ENCODE results near the gene ATF1. TPM values are rescaled to one million over a fixed set of nuclear protein-coding genes. Genes with fewer than 3 reads are reported as not detected.
"Not testable (repeated sequence)": the region's sequence is repeated elsewhere in the genome, so short reads cannot be mapped to it uniquely, and the experiment has no call there.

Gene ATF1
- total RNA-seq, 1 donor from 2014 or later, result 20.9 TPM

GRCh38 chr12:50787618-50788017 is 23.7 kb downstream of the ATF1 start:
- H3K4me3 ChIP-seq (ENCODE audit: low read length in 3 of 3), result no peak overlapping the region
- no peaks in the 10 kb centered on the region for H3K27me3 ChIP-seq (ENCODE audit: control insufficient read depth in 3 of 3, insufficient read depth in 3 of 3, low read length in 3 of 3)
- H3K4me1 ChIP-seq (ENCODE audit: control insufficient read depth in 3 of 3, insufficient read depth in 3 of 3, low read length in 3 of 3), result peaks cover 0 to 10% (median 0%) of the 10 kb centered on the region in 3 donors
- H3K9me3 ChIP-seq (ENCODE audit: control insufficient read depth in 3 of 3, low read length in 3 of 3), result no peaks in the 10 kb centered on the region
- no peak overlapping the region for H3K9ac ChIP-seq (ENCODE audit: low read depth in 1 of 3, low read length in 3 of 3)
- H3K36me3 ChIP-seq (ENCODE audit: control insufficient read depth in 3 of 3, insufficient read depth in 3 of 3, low read length in 3 of 3), result no peaks in the 10 kb centered on the region
- no peak overlapping the region for H3K27ac ChIP-seq (ENCODE audit: low read depth, low read length)

GRCh38 chr12:50788561-50788960 is 24.7 kb downstream of the ATF1 start:
- Histone ChIP-seq H3K4me3 (ENCODE audit: low read length in 3 of 3) (no peak overlapping the region), H3K4me1 (ENCODE audit: control insufficient read depth in 3 of 3, insufficient read depth in 3 of 3, low read length in 3 of 3) (peaks cover 0 to 10% (median 0%) of the 10 kb centered on the region in 3 donors), H3K27me3 (ENCODE audit: control insufficient read depth in 3 of 3, insufficient read depth in 3 of 3, low read length in 3 of 3) (no peaks in the 10 kb centered on the region), H3K9ac (ENCODE audit: low read depth in 1 of 3, low read length in 3 of 3) (no peak overlapping the region), H3K36me3 (ENCODE audit: control insufficient read depth in 3 of 3, insufficient read depth in 3 of 3, low read length in 3 of 3) (no peaks in the 10 kb centered on the region), H3K27ac (ENCODE audit: low read depth, low read length) (no peak overlapping the region), H3K9me3 (ENCODE audit: control insufficient read depth in 3 of 3, low read length in 3 of 3) (no peaks in the 10 kb centered on the region)

- no peaks in the 10 kb centered on the region for H3K36me3 ChIP-seq (ENCODE audit: control insufficient read depth in 3 of 3, insufficient read depth in 3 of 3, low read length in 3 of 3)
- no peak overlapping the region for H3K4me3 ChIP-seq (ENCODE audit: low read length in 3 of 3)
- peaks cover 0 to 10% (median 0%) of the 10 kb centered on the region in 3 donors for H3K4me1 ChIP-seq (ENCODE audit: control insufficient read depth in 3 of 3, insufficient read depth in 3 of 3, low read length in 3 of 3)
- H3K9ac ChIP-seq (ENCODE audit: low read depth in 1 of 3, low read length in 3 of 3), result no peak overlapping the region
- H3K9me3 ChIP-seq (ENCODE audit: control insufficient read depth in 3 of 3, low read length in 3 of 3), result no peaks in the 10 kb centered on the region
- H3K27ac ChIP-seq (ENCODE audit: low read depth, low read length), result no peak overlapping the region
- H3K27me3 ChIP-seq (ENCODE audit: control insufficient read depth in 3 of 3, insufficient read depth in 3 of 3, low read length in 3 of 3), result no peaks in the 10 kb centered on the region
These were observed 26.2 kb downstream of the ATF1 start for GRCh38 chr12:50790081-50790480.

GRCh38 chr12:50799908-50800307 is 36.0 kb downstream of the ATF1 start:
- peaks cover 11 to 36% (median 33%) of the 10 kb centered on the region in 3 donors for H3K36me3 ChIP-seq (ENCODE audit: control insufficient read depth in 3 of 3, insufficient read depth in 3 of 3, low read length in 3 of 3)
- no peaks in the 10 kb centered on the region for H3K27me3 ChIP-seq (ENCODE audit: control insufficient read depth in 3 of 3, insufficient read depth in 3 of 3, low read length in 3 of 3)
- peaks cover 0 to 5% (median 0%) of the 10 kb centered on the region in 3 donors for H3K9me3 ChIP-seq (ENCODE audit: control insufficient read depth in 3 of 3, low read length in 3 of 3)
- no peak overlapping the region for H3K9ac ChIP-seq (ENCODE audit: low read depth in 1 of 3, low read length in 3 of 3)
- H3K27ac ChIP-seq (ENCODE audit: low read depth, low read length), result no peak overlapping the region
- no peaks in the 10 kb centered on the region for H3K4me1 ChIP-seq (ENCODE audit: control insufficient read depth in 3 of 3, insufficient read depth in 3 of 3, low read length in 3 of 3)
- no peak overlapping the region for H3K4me3 ChIP-seq (ENCODE audit: low read length in 3 of 3)

- Histone ChIP-seq H3K27ac (ENCODE audit: low read depth, low read length) (no peak overlapping the region), H3K9ac (ENCODE audit: low read depth in 1 of 3, low read length in 3 of 3) (no peak overlapping the region), H3K4me1 (ENCODE audit: control insufficient read depth in 3 of 3, insufficient read depth in 3 of 3, low read length in 3 of 3) (no peaks in the 10 kb centered on the region), H3K9me3 (ENCODE audit: control insufficient read depth in 3 of 3, low read length in 3 of 3) (peaks cover 0 to 5% (median 0%) of the 10 kb centered on the region in 3 donors), H3K36me3 (ENCODE audit: control insufficient read depth in 3 of 3, insufficient read depth in 3 of 3, low read length in 3 of 3) (peaks cover 9 to 17% (median 16%) of the 10 kb centered on the region in 3 donors), H3K27me3 (ENCODE audit: control insufficient read depth in 3 of 3, insufficient read depth in 3 of 3, low read length in 3 of 3) (no peaks in the 10 kb centered on the region), H3K4me3 (ENCODE audit: low read length in 3 of 3) (no peak overlapping the region)
These were observed 39.5 kb downstream of the ATF1 start for GRCh38 chr12:50803230-50803875.

GRCh38 chr12:50806176-50806575 is 42.3 kb downstream of the ATF1 start:
- Histone ChIP-seq H3K36me3 (ENCODE audit: control insufficient read depth in 3 of 3, insufficient read depth in 3 of 3, low read length in 3 of 3) (peaks cover 11 to 17% (median 12%) of the 10 kb centered on the region in 3 donors), H3K4me1 (ENCODE audit: control insufficient read depth in 3 of 3, insufficient read depth in 3 of 3, low read length in 3 of 3) (no peaks in the 10 kb centered on the region), H3K9me3 (ENCODE audit: control insufficient read depth in 3 of 3, low read length in 3 of 3) (no peaks in the 10 kb centered on the region), H3K27ac (ENCODE audit: low read depth, low read length) (no peak overlapping the region), H3K27me3 (ENCODE audit: control insufficient read depth in 3 of 3, insufficient read depth in 3 of 3, low read length in 3 of 3) (no peaks in the 10 kb centered on the region), H3K4me3 (ENCODE audit: low read length in 3 of 3) (no peak overlapping the region), H3K9ac (ENCODE audit: low read depth in 1 of 3, low read length in 3 of 3) (no peak overlapping the region)

GRCh38 chr12:50809131-50809530 is 45.2 kb downstream of the ATF1 start:
- H3K36me3 ChIP-seq (ENCODE audit: control insufficient read depth in 3 of 3, insufficient read depth in 3 of 3, low read length in 3 of 3), result peaks cover 24 to 27% (median 24%) of the 10 kb centered on the region in 3 donors
- not testable (repeated sequence) for H3K4me1 ChIP-seq (ENCODE audit: control insufficient read depth in 3 of 3, insufficient read depth in 3 of 3, low read length in 3 of 3); H3K9me3 ChIP-seq (ENCODE audit: control insufficient read depth in 3 of 3, low read length in 3 of 3); H3K27ac ChIP-seq (ENCODE audit: low read depth, low read length); H3K9ac ChIP-seq (ENCODE audit: low read depth in 1 of 3, low read length in 3 of 3); H3K4me3 ChIP-seq (ENCODE audit: low read length in 3 of 3); H3K27me3 ChIP-seq (ENCODE audit: control insufficient read depth in 3 of 3, insufficient read depth in 3 of 3, low read length in 3 of 3)

- H3K9me3 ChIP-seq (ENCODE audit: control insufficient read depth in 3 of 3, low read length in 3 of 3); H3K9ac ChIP-seq (ENCODE audit: low read depth in 1 of 3, low read length in 3 of 3); H3K27me3 ChIP-seq (ENCODE audit: control insufficient read depth in 3 of 3, insufficient read depth in 3 of 3, low read length in 3 of 3); H3K27ac ChIP-seq (ENCODE audit: low read depth, low read length); H3K4me1 ChIP-seq (ENCODE audit: control insufficient read depth in 3 of 3, insufficient read depth in 3 of 3, low read length in 3 of 3); H3K4me3 ChIP-seq (ENCODE audit: low read length in 3 of 3): not testable (repeated sequence)
- peaks cover 35 to 66% (median 62%) of the 10 kb centered on the region in 3 donors for H3K36me3 ChIP-seq (ENCODE audit: control insufficient read depth in 3 of 3, insufficient read depth in 3 of 3, low read length in 3 of 3)
These were observed 51.0 kb downstream of the ATF1 start for GRCh38 chr12:50814921-50815320.

GRCh38 chr12:50820177-50820576 is 56.3 kb downstream of the ATF1 start:
- H3K9ac ChIP-seq (ENCODE audit: low read depth in 1 of 3, low read length in 3 of 3), result no peak overlapping the region
- H3K27me3 ChIP-seq (ENCODE audit: control insufficient read depth in 3 of 3, insufficient read depth in 3 of 3, low read length in 3 of 3), result no peaks in the 10 kb centered on the region
- no peak overlapping the region for H3K27ac ChIP-seq (ENCODE audit: low read depth, low read length)
- H3K4me3 ChIP-seq (ENCODE audit: low read length in 3 of 3), result no peak overlapping the region
- H3K9me3 ChIP-seq (ENCODE audit: control insufficient read depth in 3 of 3, low read length in 3 of 3), result no peaks in the 10 kb centered on the region
- peaks cover 10 to 38% (median 34%) of the 10 kb centered on the region in 3 donors for H3K36me3 ChIP-seq (ENCODE audit: control insufficient read depth in 3 of 3, insufficient read depth in 3 of 3, low read length in 3 of 3)
- H3K4me1 ChIP-seq (ENCODE audit: control insufficient read depth in 3 of 3, insufficient read depth in 3 of 3, low read length in 3 of 3), result peaks cover 3 to 8% (median 5%) of the 10 kb centered on the region in 3 donors

- H3K9me3 ChIP-seq (ENCODE audit: control insufficient read depth in 3 of 3, low read length in 3 of 3), result no peaks in the 10 kb centered on the region
- no peak overlapping the region for H3K9ac ChIP-seq (ENCODE audit: low read depth in 1 of 3, low read length in 3 of 3)
- H3K4me3 ChIP-seq (ENCODE audit: low read length in 3 of 3), result no peak overlapping the region
- H3K36me3 ChIP-seq (ENCODE audit: control insufficient read depth in 3 of 3, insufficient read depth in 3 of 3, low read length in 3 of 3), result peaks cover 0 to 23% (median 15%) of the 10 kb centered on the region in 3 donors
- no peaks in the 10 kb centered on the region for H3K27me3 ChIP-seq (ENCODE audit: control insufficient read depth in 3 of 3, insufficient read depth in 3 of 3, low read length in 3 of 3)
- peaks cover 5 to 8% (median 7%) of the 10 kb centered on the region in 3 donors for H3K4me1 ChIP-seq (ENCODE audit: control insufficient read depth in 3 of 3, insufficient read depth in 3 of 3, low read length in 3 of 3)
- H3K27ac ChIP-seq (ENCODE audit: low read depth, low read length), result no peak overlapping the region
These were observed 58.2 kb downstream of the ATF1 start for GRCh38 chr12:50822082-50822481.

Data from skeletal muscle tissue (tissue), 4 donors.